Uterus (tissue), 4 donors: ENCODE results near the gene XRCC6. TPM values are rescaled to one million over a fixed set of nuclear protein-coding genes. Genes with fewer than 3 reads are reported as not detected.
"Not testable (repeated sequence)": the region's sequence is repeated elsewhere in the genome, so short reads cannot be mapped to it uniquely, and the experiment has no call there.

Experiments
- DNase-seq, 2 donors: peaks; one replicate each; pipeline ENCODE4 v3.0.0-alpha.2; 2019 to 2020
- H3K27ac ChIP-seq, 2 donors: fragments of 200-600 bp; sonication (generic); 1 replicate in 1 of 2; 2 replicates in 1 of 2; pipeline ENCODE4 v1.5.1; 2016 to 2018
- H3K27me3 ChIP-seq, 2 donors: fragments of 200-600 bp; sonication (generic); one replicate each; pipeline ENCODE4 v1.5.1; 2018 to 2019; ENCODE audit warnings: control low read depth in 1 of 2
- H3K36me3 ChIP-seq, 2 donors: fragments of 200-600 bp; sonication (generic); one replicate each; pipeline ENCODE4 v1.5.1; 2019; ENCODE audit warnings: control low read depth in 1 of 2
- H3K4me1 ChIP-seq, 2 donors: fragments of 200-600 bp; sonication (generic); one replicate each; pipeline ENCODE4 v1.5.1; 2018 to 2019; ENCODE audit warnings: control low read depth in 1 of 2
- H3K4me3 ChIP-seq, 2 donors: fragments of 200-600 bp; sonication (generic); 1 replicate in 1 of 2; 2 replicates in 1 of 2; pipeline ENCODE4 v1.5.1; 2018 to 2019; ENCODE audit warnings: mild to moderate bottlenecking in 1 of 2
- H3K9me3 ChIP-seq, 2 donors: fragments of 200-600 bp; sonication (generic); one replicate each; pipeline ENCODE4 v1.5.1; 2019; ENCODE audit warnings: control low read depth in 1 of 2
- POLR2A ChIP-seq, 2 donors: fragments of 450-650 bp; IDR thresholded peaks; one replicate each; pipeline ENCODE4 v1.6.1; 2016; ENCODE audit warnings: antibody characterized with exemption in 2 of 2, mild to moderate bottlenecking in 1 of 2, moderate library complexity in 1 of 2
- intact Hi-C: fragments of 100-400 bp; cut with DNase I; formaldehyde crosslinking; loops from one replicate; pipeline ENCODE4 v1.15.1; 2023; ENCODE audit warnings: low total_unique reads
- total RNA-seq, 4 donors: library from RNA; depleted of rRNA in 3 of 4; stranded (reverse); fragments of >200 nt in 3 of 4; gene quantifications; one replicate each; pipeline versions ENCODE4 v1.1.0 to v1.2.4, GENCODE V29; 2014 to 2023
- TF ChIP-seq, protein P1 (sequence below), 4 experiments: fragments of 200-600 bp in 2 of 4; fragments of 450-650 bp in 2 of 4; sonication (generic) in 2 of 4; IDR thresholded peaks; one replicate each; pipeline ENCODE4 v1.5.1; 2016 to 2019; ENCODE audit warnings: antibody characterized with exemption in 4 of 4, mild to moderate bottlenecking in 2 of 4, moderate library complexity in 1 of 4
- donor health status: DM: yes; HTN: yes; CAD: no.

The XRCC6 gene
- total RNA-seq, 4 donors from 2014 or later, result 89.1 to 303 (median 157) TPM

DNA sequence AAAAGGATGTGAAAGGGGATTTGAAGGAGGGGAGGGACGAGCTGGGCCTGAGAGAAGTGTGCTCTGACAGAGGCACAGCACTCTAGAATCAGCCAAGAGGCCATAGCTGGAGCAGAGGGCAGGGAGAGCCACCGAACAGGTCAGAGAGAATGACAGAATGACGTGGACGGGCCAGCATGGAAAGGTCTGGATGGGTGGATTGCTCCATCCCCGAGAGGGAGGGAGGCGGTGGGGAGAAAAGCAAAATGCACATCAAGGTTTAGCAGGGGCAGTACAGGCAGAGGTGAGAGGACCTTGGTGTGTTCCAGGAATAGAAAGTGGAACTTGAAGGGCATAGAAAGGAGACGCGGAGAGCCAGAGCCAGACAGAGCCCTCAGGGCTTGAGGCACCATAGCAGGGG is 38.4 kb upstream of the XRCC6 start:
- no peak for DNase-seq
- H3K4me1 ChIP-seq, result no peaks in the 10 kb centered on the region
- no peak overlapping the region for H3K4me3 ChIP-seq
- H3K9me3 ChIP-seq, result no peaks in the 10 kb centered on the region
- H3K27me3 ChIP-seq, result no peaks in the 10 kb centered on the region
- TF ChIP-seq POLR2A (IDR thresholded peaks at IDR 0.05), result no peak
- TF ChIP-seq, protein P1, sequence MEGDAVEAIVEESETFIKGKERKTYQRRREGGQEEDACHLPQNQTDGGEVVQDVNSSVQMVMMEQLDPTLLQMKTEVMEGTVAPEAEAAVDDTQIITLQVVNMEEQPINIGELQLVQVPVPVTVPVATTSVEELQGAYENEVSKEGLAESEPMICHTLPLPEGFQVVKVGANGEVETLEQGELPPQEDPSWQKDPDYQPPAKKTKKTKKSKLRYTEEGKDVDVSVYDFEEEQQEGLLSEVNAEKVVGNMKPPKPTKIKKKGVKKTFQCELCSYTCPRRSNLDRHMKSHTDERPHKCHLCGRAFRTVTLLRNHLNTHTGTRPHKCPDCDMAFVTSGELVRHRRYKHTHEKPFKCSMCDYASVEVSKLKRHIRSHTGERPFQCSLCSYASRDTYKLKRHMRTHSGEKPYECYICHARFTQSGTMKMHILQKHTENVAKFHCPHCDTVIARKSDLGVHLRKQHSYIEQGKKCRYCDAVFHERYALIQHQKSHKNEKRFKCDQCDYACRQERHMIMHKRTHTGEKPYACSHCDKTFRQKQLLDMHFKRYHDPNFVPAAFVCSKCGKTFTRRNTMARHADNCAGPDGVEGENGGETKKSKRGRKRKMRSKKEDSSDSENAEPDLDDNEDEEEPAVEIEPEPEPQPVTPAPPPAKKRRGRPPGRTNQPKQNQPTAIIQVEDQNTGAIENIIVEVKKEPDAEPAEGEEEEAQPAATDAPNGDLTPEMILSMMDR (IDR thresholded peaks at IDR 0.05), result no peak
- intact Hi-C loops, result no loop called here
- no peaks in the 10 kb centered on the region for H3K36me3 ChIP-seq
- no peak overlapping the region for H3K27ac ChIP-seq

DNA sequence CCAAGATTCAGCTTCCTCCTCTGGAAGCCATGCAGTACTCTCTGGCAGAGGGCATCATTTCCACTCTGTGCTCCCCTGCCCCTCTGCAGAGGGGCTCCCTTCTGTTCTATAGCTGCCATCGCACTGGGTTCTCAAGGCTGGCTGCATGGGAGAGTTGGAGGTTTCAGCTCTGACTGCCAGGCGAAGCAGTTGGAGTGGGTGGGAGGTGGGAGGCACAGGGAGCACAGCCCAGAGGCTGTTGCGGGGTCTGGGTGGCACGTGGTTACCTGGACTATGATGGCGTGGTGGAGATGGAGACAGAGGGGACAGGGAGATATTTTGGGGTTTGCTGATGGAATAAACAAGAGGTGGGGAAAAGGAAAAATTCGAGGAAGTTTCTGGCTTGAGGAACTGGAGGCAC is 36.2 kb upstream of the XRCC6 start:
- no peaks in the 10 kb centered on the region for H3K36me3 ChIP-seq
- no peak for TF ChIP-seq POLR2A (IDR thresholded peaks at IDR 0.05)
- TF ChIP-seq, protein P1 (IDR thresholded peaks at IDR 0.05), result no peak
- H3K9me3 ChIP-seq, result no peaks in the 10 kb centered on the region
- no peak for DNase-seq
- no peak overlapping the region for H3K4me3 ChIP-seq
- no peaks in the 10 kb centered on the region for H3K4me1 ChIP-seq
- intact Hi-C loops, result no loop called here
- H3K27me3 ChIP-seq, result no peaks in the 10 kb centered on the region
- no peak overlapping the region for H3K27ac ChIP-seq

DNA sequence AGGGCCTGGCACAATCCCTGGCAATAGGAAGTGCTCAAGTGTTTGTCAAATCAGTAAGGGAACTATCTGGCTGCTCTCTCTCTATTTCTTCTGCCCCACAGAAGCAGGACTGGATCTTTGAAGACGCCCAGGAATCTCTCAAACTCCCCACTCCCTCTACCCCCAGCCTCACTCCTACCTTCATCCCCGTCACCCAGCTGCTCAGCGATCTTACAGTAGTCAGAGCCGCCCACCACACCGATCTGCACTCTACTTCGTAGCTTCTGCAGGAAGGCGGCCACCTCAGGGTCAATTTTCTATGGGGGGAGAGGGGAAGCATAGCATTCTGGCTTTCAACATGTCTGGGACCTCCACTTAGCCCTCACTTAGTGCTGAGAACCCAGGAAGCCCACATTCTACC is 35.2 kb upstream of the XRCC6 start:
- Histone ChIP-seq H3K27ac (no peak overlapping the region), H3K27me3 (no peaks in the 10 kb centered on the region), H3K36me3 (no peaks in the 10 kb centered on the region), H3K4me3 (no peak overlapping the region), H3K4me1 (no peaks in the 10 kb centered on the region), H3K9me3 (no peaks in the 10 kb centered on the region)
- no peak for TF ChIP-seq POLR2A (IDR thresholded peaks at IDR 0.05)
- TF ChIP-seq, protein P1 (IDR thresholded peaks at IDR 0.05), result no peak
- intact Hi-C loops, result no loop called here
- DNase-seq, result no peak

DNA sequence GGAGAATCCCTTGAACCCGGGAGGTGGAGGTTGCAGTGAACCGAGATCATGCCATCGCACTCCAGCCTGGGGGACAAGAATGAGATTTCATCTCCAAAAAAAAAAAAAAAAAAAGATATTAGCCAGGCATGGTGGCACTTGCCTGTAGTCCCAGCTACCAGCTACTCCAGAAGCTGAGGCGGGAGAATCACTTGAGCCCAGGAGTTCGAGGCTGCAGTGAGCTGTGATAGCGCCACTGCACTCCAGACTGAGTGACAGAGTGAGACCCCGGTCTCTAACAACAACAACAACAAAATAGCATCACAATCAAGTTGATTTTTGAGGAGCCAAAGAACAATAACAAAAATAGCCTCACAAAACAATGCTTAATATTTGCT is 33.8 kb upstream of the XRCC6 start:
- Histone ChIP-seq H3K9me3 (no peaks in the 10 kb centered on the region), H3K36me3 (no peaks in the 10 kb centered on the region), H3K27ac (no peak overlapping the region), H3K4me1 (no peaks in the 10 kb centered on the region), H3K4me3 (no peak overlapping the region), H3K27me3 (no peaks in the 10 kb centered on the region)
- intact Hi-C loops, result no loop called here
- TF ChIP-seq, protein P1 (IDR thresholded peaks at IDR 0.05), result no peak
- TF ChIP-seq POLR2A (IDR thresholded peaks at IDR 0.05), result no peak
- no peak for DNase-seq

DNA sequence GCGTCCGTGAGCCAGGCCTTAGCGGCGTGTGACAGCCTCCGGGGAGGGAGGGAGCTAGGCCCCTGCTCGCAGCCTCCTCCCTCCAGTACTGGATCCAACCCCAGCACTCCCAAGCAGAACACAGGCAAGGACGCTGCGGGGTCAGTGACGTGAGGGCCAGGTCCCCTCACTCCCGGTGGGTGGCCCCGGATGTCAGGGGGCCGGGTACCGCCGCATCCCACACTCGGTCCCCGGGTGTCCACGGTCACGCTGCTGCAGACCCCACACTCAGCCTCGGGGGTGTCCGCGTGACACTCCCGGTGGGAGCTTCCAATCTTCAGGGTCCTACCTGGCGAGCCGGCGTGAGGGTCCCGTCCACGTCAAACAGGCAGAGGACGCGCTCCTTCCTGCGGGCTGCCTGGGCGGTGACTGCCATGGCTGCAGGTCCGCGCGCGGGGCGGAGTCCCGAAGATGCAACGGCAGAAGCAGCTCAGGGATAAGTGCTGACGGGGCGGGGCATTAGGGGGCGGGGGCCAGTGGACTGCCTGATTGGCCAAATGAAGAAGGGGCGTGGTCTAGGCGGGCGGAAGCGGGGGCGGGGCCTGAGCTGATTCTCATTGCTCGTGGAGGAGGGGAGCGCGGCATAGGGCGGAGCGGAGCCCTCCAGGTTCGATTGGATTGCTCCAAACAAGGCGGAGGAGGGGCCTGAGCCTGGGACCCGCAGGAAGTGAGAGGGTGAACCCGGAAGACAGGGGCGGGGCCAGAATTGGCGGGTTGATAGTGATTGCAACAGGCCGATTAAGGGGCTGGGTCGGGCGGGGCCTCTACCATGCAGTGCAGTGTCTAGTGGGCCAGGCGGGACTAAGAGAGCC is 31.5 kb upstream of the XRCC6 start, which contains the start of gene PMM1:
Gene PMM1 (minus strand): TSS at position 450 of the 851 bp plus-strand sequence. CDS start 35 bp downstream, at position 415.
- Histone ChIP-seq H3K36me3 (no peaks in the 10 kb centered on the region), H3K4me1 (no peaks in the 10 kb centered on the region), H3K9me3 (no peaks in the 10 kb centered on the region), H3K27ac (peak within 1 kb of the TSS; percentile 74 to 84), H3K27me3 (no peaks in the 10 kb centered on the region), H3K4me3 (peak within 1 kb of the TSS; percentile 73 to 99)
- peak; percentile 100 for DNase-seq
- intact Hi-C loops, result no loop called here
- peak; percentile 61 to 96 for TF ChIP-seq POLR2A (IDR thresholded peaks at IDR 0.05)
- TF ChIP-seq, protein P1 (IDR thresholded peaks at IDR 0.05), result peak in 1 of 4 experiments; percentile 24

DNA sequence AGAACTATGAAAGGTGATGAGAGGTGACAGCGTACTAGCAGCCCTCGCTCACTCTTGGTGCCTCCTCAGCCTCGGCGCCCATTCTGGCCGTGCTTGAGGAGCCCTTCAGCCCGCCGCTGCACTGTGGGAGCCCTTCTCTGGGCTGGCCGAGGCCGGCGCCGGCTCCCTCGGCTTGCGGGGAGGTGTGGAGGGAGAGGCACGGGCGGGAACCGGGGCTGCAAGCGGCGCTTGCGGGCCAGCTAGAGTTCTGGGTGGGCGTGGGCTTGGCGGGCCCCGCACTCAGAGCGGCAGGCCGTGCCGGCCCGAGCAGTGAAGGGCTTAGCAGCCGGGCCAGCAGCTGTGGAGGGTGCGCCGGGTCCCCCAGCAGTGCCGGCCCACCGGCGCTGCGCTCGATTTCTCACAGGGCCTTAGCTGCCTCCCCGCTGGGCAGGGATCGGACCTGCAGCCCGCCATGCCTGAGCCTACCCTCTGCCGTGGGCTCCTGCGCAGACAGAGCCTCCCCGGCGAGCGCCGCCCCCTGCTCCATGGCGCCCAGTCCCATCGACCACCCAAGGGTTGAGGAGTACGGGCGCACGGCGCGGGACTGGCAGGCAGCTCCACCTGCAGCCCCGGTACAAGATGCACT is 27.6 kb upstream of the XRCC6 start:
- H3K36me3 ChIP-seq, H3K4me1 ChIP-seq, H3K27ac ChIP-seq, DNase-seq, H3K9me3 ChIP-seq, H3K4me3 ChIP-seq, intact Hi-C loops, H3K27me3 ChIP-seq: not testable (repeated sequence)
